ENCODE measurements around the gene WDR64. TPM values are rescaled to one million over a fixed set of nuclear protein-coding genes. Genes with fewer than 3 reads are reported as not detected.

Gene WDR64
- total RNA-seq, 1 experiment from 2014 or later: not detected

DNA sequence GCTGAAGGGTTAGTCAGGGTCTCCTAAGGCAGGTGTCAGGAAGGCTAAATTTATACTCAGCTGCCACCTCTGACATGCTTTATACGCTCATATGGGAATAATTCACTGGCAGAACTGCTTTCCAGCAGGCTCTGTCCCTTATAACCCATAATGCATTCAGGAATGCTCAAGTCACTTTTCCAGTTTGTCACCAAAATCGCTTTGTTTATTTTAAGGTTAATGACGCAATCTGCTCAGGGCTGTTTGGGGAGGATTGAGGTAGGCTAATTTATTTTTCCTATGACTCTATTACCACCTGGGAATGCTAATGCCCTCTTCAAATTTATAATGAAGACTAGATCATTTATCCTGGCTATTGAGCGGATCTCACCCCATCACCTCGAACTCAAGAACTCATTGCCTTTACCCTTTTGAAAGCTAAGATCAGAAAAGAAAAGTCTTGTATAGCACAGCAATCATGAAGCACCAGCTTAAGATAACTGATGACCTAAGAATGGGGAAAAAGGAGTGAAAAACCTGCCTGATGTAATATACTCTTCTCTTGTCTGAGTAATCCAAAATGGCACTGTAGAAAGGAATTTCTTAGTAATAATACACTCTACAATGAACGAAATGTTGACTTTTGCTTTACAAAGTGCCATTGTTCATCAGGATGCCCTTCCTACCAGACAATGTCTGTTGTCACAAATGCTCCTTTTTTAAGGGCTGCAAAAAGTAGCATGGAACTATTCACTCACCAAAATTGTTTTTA lies 98.0 kb downstream of the WDR64 start:
- no peak overlapping the region for H3K4me3 ChIP-seq (ENCODE audit: low read depth, low read length)
- TF ChIP-seq, protein P1, sequence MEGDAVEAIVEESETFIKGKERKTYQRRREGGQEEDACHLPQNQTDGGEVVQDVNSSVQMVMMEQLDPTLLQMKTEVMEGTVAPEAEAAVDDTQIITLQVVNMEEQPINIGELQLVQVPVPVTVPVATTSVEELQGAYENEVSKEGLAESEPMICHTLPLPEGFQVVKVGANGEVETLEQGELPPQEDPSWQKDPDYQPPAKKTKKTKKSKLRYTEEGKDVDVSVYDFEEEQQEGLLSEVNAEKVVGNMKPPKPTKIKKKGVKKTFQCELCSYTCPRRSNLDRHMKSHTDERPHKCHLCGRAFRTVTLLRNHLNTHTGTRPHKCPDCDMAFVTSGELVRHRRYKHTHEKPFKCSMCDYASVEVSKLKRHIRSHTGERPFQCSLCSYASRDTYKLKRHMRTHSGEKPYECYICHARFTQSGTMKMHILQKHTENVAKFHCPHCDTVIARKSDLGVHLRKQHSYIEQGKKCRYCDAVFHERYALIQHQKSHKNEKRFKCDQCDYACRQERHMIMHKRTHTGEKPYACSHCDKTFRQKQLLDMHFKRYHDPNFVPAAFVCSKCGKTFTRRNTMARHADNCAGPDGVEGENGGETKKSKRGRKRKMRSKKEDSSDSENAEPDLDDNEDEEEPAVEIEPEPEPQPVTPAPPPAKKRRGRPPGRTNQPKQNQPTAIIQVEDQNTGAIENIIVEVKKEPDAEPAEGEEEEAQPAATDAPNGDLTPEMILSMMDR (IDR thresholded peaks at IDR 0.05; ENCODE audit: insufficient read depth in 1 of 2, low read depth in 1 of 2, low read length in 1 of 2, severe bottlenecking in 1 of 2, unreplicated experiment in 1 of 2): no peak
- peak in 1 of 2 experiments; percentile 47 for DNase-seq
- ChIA-PET POLR2A (no interaction called here), CTCF (interaction anchor here (0.5 kb wide), 1 partner anchor 14 kb away, joined by 3 read pairs; no protein-coding TSS in a partner anchor)
- H3K4me1 Mint-ChIP-seq (ENCODE audit: low read depth, unreplicated experiment): peaks cover 15% of the 10 kb centered on the region
- no peaks in the 10 kb centered on the region for H3K27me3 ChIP-seq (replicated peaks; ENCODE audit: control insufficient read depth, insufficient read depth, low read length)
- no TSS peak for BruUV-seq (replicated peaks)
- H3K4me1 ChIP-seq: peaks cover 15% of the 10 kb centered on the region
- H3K36me3 Mint-ChIP-seq (ENCODE audit: insufficient read depth, unreplicated experiment): no peaks in the 10 kb centered on the region
- H3K27me3 Mint-ChIP-seq (ENCODE audit: insufficient read depth, unreplicated experiment): no peaks in the 10 kb centered on the region
- H3K36me3 ChIP-seq (ENCODE audit: control insufficient read depth, insufficient read depth, low read length): no peaks in the 10 kb centered on the region
- H3K4me3 Mint-ChIP-seq (ENCODE audit: unreplicated experiment): peak overlapping the region; percentile 65
- intact Hi-C loops (cut with micrococcal nuclease; ENCODE audit: unreplicated experiment): loop anchor here (10.0 kb wide), 1 partner anchor 105 kb away; the partner anchor contains the start of genes CHML and OPN3
- no peaks in the 10 kb centered on the region for H3K9me3 Mint-ChIP-seq (ENCODE audit: unreplicated experiment)
- H3K9me3 ChIP-seq: no peaks in the 10 kb centered on the region
- peak overlapping the region; percentile 10 for H3K27ac Mint-ChIP-seq (ENCODE audit: unreplicated experiment)

DNA sequence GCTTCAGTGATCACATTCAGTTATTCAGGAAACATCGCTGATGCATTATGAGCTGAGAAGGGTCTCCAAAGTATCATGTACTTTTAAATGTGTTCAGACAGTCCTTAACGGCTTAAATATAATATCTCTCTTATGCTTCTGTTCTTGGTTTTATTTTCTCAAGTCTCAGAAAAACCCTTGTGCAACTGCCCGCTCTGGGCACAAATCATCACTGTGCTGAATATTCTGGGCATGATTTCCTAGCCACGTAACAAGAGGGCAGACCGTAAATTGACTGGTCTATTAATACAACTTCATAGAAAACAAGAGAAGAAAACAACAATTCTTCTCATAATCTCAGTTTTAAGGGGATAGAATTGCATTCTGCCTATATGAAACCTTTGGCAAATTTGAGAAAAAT lies 99.4 kb downstream of the WDR64 start:
- H3K27me3 ChIP-seq (replicated peaks; ENCODE audit: control insufficient read depth, insufficient read depth, low read length): no peaks in the 10 kb centered on the region
- no peaks in the 10 kb centered on the region for H3K27me3 Mint-ChIP-seq (ENCODE audit: insufficient read depth, unreplicated experiment)
- H3K27ac Mint-ChIP-seq (ENCODE audit: unreplicated experiment): no peak overlapping the region
- POLR2A ChIA-PET: no interaction called here
- peaks cover 15% of the 10 kb centered on the region for H3K4me1 Mint-ChIP-seq (ENCODE audit: low read depth, unreplicated experiment)
- DNase-seq: no peak
- no peak overlapping the region for H3K4me3 Mint-ChIP-seq (ENCODE audit: unreplicated experiment)
- TF ChIP-seq, protein P1 (IDR thresholded peaks at IDR 0.05; ENCODE audit: insufficient read depth in 1 of 2, low read depth in 1 of 2, low read length in 1 of 2, severe bottlenecking in 1 of 2, unreplicated experiment in 1 of 2): no peak
- BruUV-seq (replicated peaks): no TSS peak
- no peaks in the 10 kb centered on the region for H3K36me3 Mint-ChIP-seq (ENCODE audit: insufficient read depth, unreplicated experiment)
- CTCF ChIA-PET: no interaction called here
- no peak overlapping the region for H3K4me3 ChIP-seq (ENCODE audit: low read depth, low read length)
- no peaks in the 10 kb centered on the region for H3K9me3 Mint-ChIP-seq (ENCODE audit: unreplicated experiment)
- intact Hi-C loops (cut with micrococcal nuclease; ENCODE audit: unreplicated experiment): loop anchor here (10.0 kb wide), 1 partner anchor 107 kb away; the partner anchor contains the start of genes CHML and OPN3
- H3K9me3 ChIP-seq: no peaks in the 10 kb centered on the region; the same call in 1 of the 2 replicates
- no peaks in the 10 kb centered on the region for H3K36me3 ChIP-seq (ENCODE audit: control insufficient read depth, insufficient read depth, low read length)
- peaks cover 15% of the 10 kb centered on the region for H3K4me1 ChIP-seq

- DNase-seq: no peak
- H3K4me3 ChIP-seq (ENCODE audit: low read depth, low read length): no peak overlapping the region
- H3K4me1 Mint-ChIP-seq (ENCODE audit: low read depth, unreplicated experiment): no peaks in the 10 kb centered on the region
- no peak overlapping the region for H3K4me3 Mint-ChIP-seq (ENCODE audit: unreplicated experiment)
- POLR2A ChIA-PET: no interaction called here
- CTCF ChIA-PET: no interaction called here
- H3K4me1 ChIP-seq: no peaks in the 10 kb centered on the region
- H3K36me3 ChIP-seq (ENCODE audit: control insufficient read depth, insufficient read depth, low read length): no peaks in the 10 kb centered on the region
- peaks cover 7% of the 10 kb centered on the region for H3K27me3 Mint-ChIP-seq (ENCODE audit: insufficient read depth, unreplicated experiment)
- H3K36me3 Mint-ChIP-seq (ENCODE audit: insufficient read depth, unreplicated experiment): no peaks in the 10 kb centered on the region
- H3K27me3 ChIP-seq (replicated peaks; ENCODE audit: control insufficient read depth, insufficient read depth, low read length): no peaks in the 10 kb centered on the region
- H3K27ac Mint-ChIP-seq (ENCODE audit: unreplicated experiment): no peak overlapping the region
- no TSS peak for BruUV-seq (replicated peaks)
- TF ChIP-seq, protein P1 (IDR thresholded peaks at IDR 0.05; ENCODE audit: insufficient read depth in 1 of 2, low read depth in 1 of 2, low read length in 1 of 2, severe bottlenecking in 1 of 2, unreplicated experiment in 1 of 2): no peak
- peaks cover 3% of the 10 kb centered on the region; the same call in 1 of the 2 replicates for H3K9me3 ChIP-seq
- H3K9me3 Mint-ChIP-seq (ENCODE audit: unreplicated experiment): no peaks in the 10 kb centered on the region
- intact Hi-C loops (cut with micrococcal nuclease; ENCODE audit: unreplicated experiment): no loop called here
Measured at GRCh38 chr1:241762713-241763339, 110.7 kb downstream of the WDR64 start.

Measured in Caco-2 (cell line).